ENCODE measurements around the gene CDH23.

CDH23 gene

GRCh38 chr10:71434760-71435394, 38.2 kb downstream of the CDH23 start:
- Histone ChIP-seq H3K4me1 (ENCODE audit: control insufficient read depth in 1 of 2, insufficient read depth in 1 of 2, low read depth in 1 of 2, low read length in 1 of 2) (no peaks in the 10 kb centered on the region), H3K27me3 (no peaks in the 10 kb centered on the region), H3K27ac (no peak overlapping the region), H3K9me3 (no peaks in the 10 kb centered on the region), H3K4me3 (ENCODE audit: low read depth in 1 of 2, low read length in 1 of 2) (no peak overlapping the region), H3K36me3 (no peaks in the 10 kb centered on the region)
- no peak for TF ChIP-seq CTCF (IDR thresholded peaks at IDR 0.05)

GRCh38 chr10:71435571-71436267, 39.0 kb downstream of the CDH23 start:
- H3K27ac ChIP-seq: no peak overlapping the region
- no peak overlapping the region for H3K4me3 ChIP-seq (ENCODE audit: low read depth in 1 of 2, low read length in 1 of 2)
- no peaks in the 10 kb centered on the region for H3K36me3 ChIP-seq
- no peaks in the 10 kb centered on the region for H3K27me3 ChIP-seq
- H3K9me3 ChIP-seq: no peaks in the 10 kb centered on the region
- TF ChIP-seq CTCF (IDR thresholded peaks at IDR 0.05): no peak
- H3K4me1 ChIP-seq (ENCODE audit: control insufficient read depth in 1 of 2, insufficient read depth in 1 of 2, low read depth in 1 of 2, low read length in 1 of 2): no peaks in the 10 kb centered on the region

GRCh38 chr10:71436268-71437125, 39.8 kb downstream of the CDH23 start:
- Histone ChIP-seq H3K4me1 (ENCODE audit: control insufficient read depth in 1 of 2, insufficient read depth in 1 of 2, low read depth in 1 of 2, low read length in 1 of 2) (no peaks in the 10 kb centered on the region), H3K36me3 (no peaks in the 10 kb centered on the region), H3K27ac (no peak overlapping the region), H3K4me3 (ENCODE audit: low read depth in 1 of 2, low read length in 1 of 2) (no peak overlapping the region), H3K9me3 (no peaks in the 10 kb centered on the region), H3K27me3 (no peaks in the 10 kb centered on the region)
- TF ChIP-seq CTCF (IDR thresholded peaks at IDR 0.05): no peak

GRCh38 chr10:71437537-71438092, 40.9 kb downstream of the CDH23 start:
- H3K36me3 ChIP-seq: no peaks in the 10 kb centered on the region
- H3K4me3 ChIP-seq (ENCODE audit: low read depth in 1 of 2, low read length in 1 of 2): no peak overlapping the region
- no peak overlapping the region for H3K27ac ChIP-seq
- H3K27me3 ChIP-seq: no peaks in the 10 kb centered on the region
- no peaks in the 10 kb centered on the region for H3K4me1 ChIP-seq (ENCODE audit: control insufficient read depth in 1 of 2, insufficient read depth in 1 of 2, low read depth in 1 of 2, low read length in 1 of 2)
- H3K9me3 ChIP-seq: no peaks in the 10 kb centered on the region
- no peak for TF ChIP-seq CTCF (IDR thresholded peaks at IDR 0.05)

- Histone ChIP-seq H3K4me1 (ENCODE audit: control insufficient read depth in 1 of 2, insufficient read depth in 1 of 2, low read depth in 1 of 2, low read length in 1 of 2) (no peaks in the 10 kb centered on the region), H3K36me3 (no peaks in the 10 kb centered on the region), H3K27me3 (no peaks in the 10 kb centered on the region), H3K4me3 (ENCODE audit: low read depth in 1 of 2, low read length in 1 of 2) (no peak overlapping the region), H3K27ac (no peak overlapping the region), H3K9me3 (no peaks in the 10 kb centered on the region)
- no peak for TF ChIP-seq CTCF (IDR thresholded peaks at IDR 0.05)
Observed at GRCh38 chr10:71438761-71439160, 42.0 kb downstream of the CDH23 start.

Measured in neutrophil (primary cell).